Measurements from ENCODE around the gene TOLLIP.

DNA sequence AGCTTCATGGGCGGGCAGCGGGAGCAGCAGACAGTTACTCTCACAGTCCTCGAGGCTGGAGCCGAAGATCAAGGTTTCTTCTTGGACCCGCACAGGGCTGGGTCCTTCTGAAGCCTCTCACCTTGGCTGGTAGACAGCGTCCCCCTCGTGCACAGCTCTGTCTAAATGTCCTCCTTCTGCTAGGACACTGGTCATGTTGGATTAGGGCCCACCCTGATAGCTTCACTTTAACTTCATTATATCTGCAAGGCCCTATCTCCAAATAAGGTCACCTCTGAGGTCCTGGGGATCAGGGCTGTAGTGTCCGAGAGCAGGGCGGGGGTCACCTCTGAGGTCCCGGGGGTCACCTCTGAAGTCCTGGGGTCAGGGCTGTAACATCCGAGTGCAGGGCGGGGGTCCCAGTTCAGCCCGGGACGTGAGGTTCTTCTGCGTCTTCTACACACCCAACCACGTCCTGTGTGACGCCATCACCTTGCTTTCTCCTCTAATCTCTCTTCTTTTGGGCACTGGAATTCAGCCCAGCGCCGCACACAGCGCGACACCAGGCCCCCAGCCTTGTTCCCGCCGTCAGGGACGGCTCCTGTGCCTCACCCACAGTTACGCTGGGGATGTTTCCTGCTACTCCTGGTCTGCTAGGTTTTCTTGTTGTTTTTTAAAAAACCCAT is 34.1 kb upstream of the TOLLIP start:
- TF ChIP-seq, protein P1, sequence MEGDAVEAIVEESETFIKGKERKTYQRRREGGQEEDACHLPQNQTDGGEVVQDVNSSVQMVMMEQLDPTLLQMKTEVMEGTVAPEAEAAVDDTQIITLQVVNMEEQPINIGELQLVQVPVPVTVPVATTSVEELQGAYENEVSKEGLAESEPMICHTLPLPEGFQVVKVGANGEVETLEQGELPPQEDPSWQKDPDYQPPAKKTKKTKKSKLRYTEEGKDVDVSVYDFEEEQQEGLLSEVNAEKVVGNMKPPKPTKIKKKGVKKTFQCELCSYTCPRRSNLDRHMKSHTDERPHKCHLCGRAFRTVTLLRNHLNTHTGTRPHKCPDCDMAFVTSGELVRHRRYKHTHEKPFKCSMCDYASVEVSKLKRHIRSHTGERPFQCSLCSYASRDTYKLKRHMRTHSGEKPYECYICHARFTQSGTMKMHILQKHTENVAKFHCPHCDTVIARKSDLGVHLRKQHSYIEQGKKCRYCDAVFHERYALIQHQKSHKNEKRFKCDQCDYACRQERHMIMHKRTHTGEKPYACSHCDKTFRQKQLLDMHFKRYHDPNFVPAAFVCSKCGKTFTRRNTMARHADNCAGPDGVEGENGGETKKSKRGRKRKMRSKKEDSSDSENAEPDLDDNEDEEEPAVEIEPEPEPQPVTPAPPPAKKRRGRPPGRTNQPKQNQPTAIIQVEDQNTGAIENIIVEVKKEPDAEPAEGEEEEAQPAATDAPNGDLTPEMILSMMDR (IDR thresholded peaks at IDR 0.05) = no peak
- no peak for TF ChIP-seq POLR2A (IDR thresholded peaks at IDR 0.05)
- TF ChIP-seq POLR2AphosphoS5 (IDR thresholded peaks at IDR 0.05) = no peak
